IMR-90 (cell line): ENCODE measurements around the gene EPOP. TPM values are rescaled to one million over a fixed set of nuclear protein-coding genes. Genes with fewer than 3 reads are reported as not detected.

Experiments
- ATAC-seq: fragments of 200-7000 bp; cut with Tn5 transposase; 2 replicates; pipeline ENCODE4 v1.9.1; 2020; ENCODE audit warnings: low read depth, mild to moderate bottlenecking, moderate library complexity
- BruUV-seq: library from RNA; stranded (reverse); fragments of 400-500 nt; replicated peaks from 2 replicates; lab custom pipeline; 2021; lab: Mats Ljungman, UMichigan
- CTCF ChIA-PET: fragments of 300-600 bp; formaldehyde crosslinking; extraction: SDS; loops from one replicate; lab custom pipeline; 2021; ENCODE audit warnings: antibody characterized with exemption; lab: Yijun Ruan, JAX
- POLR2A ChIA-PET: fragments of 300-600 bp; sonication (Branson Sonifier 250); formaldehyde crosslinking; loops from one replicate; lab custom pipeline; 2022; ENCODE audit warnings: antibody characterized with exemption; ENCODE audit not compliant: unreplicated experiment; lab: Charles Lee
- DNase-seq: peaks from one replicate; pipeline ENCODE4 v3.0.0; 2013
- H2AFZ ChIP-seq: replicated peaks from 2 replicates; pipeline ENCODE3; 2013; ENCODE audit warnings: low read length, mild to moderate bottlenecking; ENCODE audit not compliant: poor library complexity
- H2AK5ac ChIP-seq: 2 replicates; pipeline ENCODE4 v1.6.1; 2013; ENCODE audit warnings: low read depth, low read length, inconsistent platforms
- H2AK9ac ChIP-seq: replicated peaks from 2 replicates; pipeline ENCODE3; 2013; ENCODE audit warnings: mild to moderate bottlenecking, low read depth, low read length, moderate library complexity; ENCODE audit not compliant: poor library complexity
- H2BK120ac ChIP-seq: 2 replicates; pipeline ENCODE4 v1.6.1; 2013; ENCODE audit warnings: low read depth, low read length, inconsistent platforms
- H2BK15ac ChIP-seq: 3 replicates; pipeline ENCODE4 v1.6.1; 2013; ENCODE audit warnings: low read depth, low read length, inconsistent platforms
- H2BK20ac ChIP-seq: 2 replicates; pipeline ENCODE4 v1.6.1; 2013; ENCODE audit warnings: low read depth, mild to moderate bottlenecking, inconsistent platforms, low read length, moderate library complexity
- H2BK5ac ChIP-seq: 2 replicates; pipeline ENCODE4 v1.6.1; 2013; ENCODE audit warnings: mild to moderate bottlenecking, low read depth, low read length, inconsistent platforms; ENCODE audit not compliant: poor library complexity, severe bottlenecking
- H3K14ac ChIP-seq: replicated peaks from 2 replicates; pipeline ENCODE4 v1.6.1; 2013; ENCODE audit warnings: low read depth, low read length, inconsistent platforms
- H3K18ac ChIP-seq: 2 replicates; pipeline ENCODE4 v1.6.1; 2013; ENCODE audit warnings: low read depth, low read length, control low read depth
- H3K23ac ChIP-seq: 2 replicates; pipeline ENCODE4 v1.6.1; 2013; ENCODE audit warnings: low read depth, low read length, inconsistent platforms
- H3K27ac ChIP-seq: 2 replicates; pipeline ENCODE4 v1.5.1; 2013; ENCODE audit warnings: mild to moderate bottlenecking, control low read depth, low read length; ENCODE audit not compliant: insufficient read depth
- H3K27me3 ChIP-seq: 2 replicates; pipeline ENCODE4 v1.6.1; 2013; ENCODE audit warnings: low read length; ENCODE audit not compliant: control insufficient read depth, insufficient read depth
- H3K36me3 ChIP-seq: 2 replicates; pipeline ENCODE4 v1.6.1; 2013; ENCODE audit warnings: low read length, mixed read lengths; ENCODE audit not compliant: control insufficient read depth, insufficient read depth
- H3K4ac ChIP-seq: 2 replicates; pipeline ENCODE4 v1.6.1; 2013; ENCODE audit warnings: low read depth, low read length, inconsistent platforms
- H3K4me1 ChIP-seq: 2 replicates; pipeline ENCODE4 v1.6.1; 2013; ENCODE audit warnings: low read length, mixed read lengths; ENCODE audit not compliant: control insufficient read depth, insufficient read depth
- H3K4me2 ChIP-seq: 2 replicates; pipeline ENCODE4 v1.6.1; 2013; ENCODE audit warnings: low read depth, mild to moderate bottlenecking, control low read depth, low read length, moderate library complexity
- H3K4me3 ChIP-seq: 2 replicates; pipeline ENCODE4 v1.5.1; 2013; ENCODE audit warnings: low read depth, mild to moderate bottlenecking, control low read depth, low read length, moderate library complexity; ENCODE audit not compliant: insufficient read depth
- H3K56ac ChIP-seq: 2 replicates; pipeline ENCODE4 v1.6.1; 2013; ENCODE audit warnings: low read length, inconsistent platforms; ENCODE audit not compliant: insufficient read depth; ENCODE audit errors: extremely low read depth
- H3K79me1 ChIP-seq, 2 experiments: 2 replicates each; pipeline ENCODE4 v1.6.1; 2013; ENCODE audit warnings: low read length in 2 of 2, inconsistent platforms in 1 of 2, low read depth in 1 of 2
- H3K9ac ChIP-seq: 2 replicates; pipeline ENCODE4 v1.6.1; 2013; ENCODE audit warnings: low read depth, low read length, control low read depth
- H3K9me1 ChIP-seq: 2 replicates; pipeline ENCODE4 v1.6.1; 2013; ENCODE audit warnings: low read length, inconsistent platforms; ENCODE audit not compliant: insufficient read depth
- H3K9me3 ChIP-seq: 2 replicates; pipeline ENCODE4 v1.6.1; 2013; ENCODE audit warnings: low read length; ENCODE audit not compliant: control insufficient read depth, insufficient read depth
- H4K20me1 ChIP-seq: 2 replicates; pipeline ENCODE4 v1.6.1; 2013; ENCODE audit warnings: low read length, inconsistent platforms; ENCODE audit not compliant: insufficient read depth
- H4K5ac ChIP-seq: 2 replicates; pipeline ENCODE4 v1.6.1; 2013; ENCODE audit warnings: mild to moderate bottlenecking, low read depth, low read length, control low read depth
- H4K8ac ChIP-seq, 2 experiments: 2 replicates each; pipeline ENCODE4 v1.6.1; 2013; ENCODE audit warnings: low read depth in 2 of 2, low read length in 2 of 2, control low read depth in 1 of 2, inconsistent platforms in 1 of 2
- H4K91ac ChIP-seq: 2 replicates; pipeline ENCODE4 v1.6.1; 2013; ENCODE audit warnings: low read depth, low read length, inconsistent platforms; ENCODE audit not compliant: insufficient read depth
- CTCF ChIP-seq: conservative IDR thresholded peaks from 2 replicates; pipeline ENCODE4 v1.5.1; 2012; ENCODE audit warnings: mild to moderate bottlenecking, low read depth, low read length, improper control_type of control experiment
- ELK1 ChIP-seq: fragments of 150-350 bp; IDR thresholded peaks from 2 replicates; pipeline ENCODE4 v1.6.1; 2016; ENCODE audit warnings: low read depth, mild to moderate bottlenecking, low read length, moderate library complexity, borderline replicate concordance
- FOS ChIP-seq: fragments of 150-350 bp; IDR thresholded peaks from 2 replicates; pipeline ENCODE4 v1.6.1; 2016; ENCODE audit warnings: low read depth, low read length
- MAFK ChIP-seq: IDR thresholded peaks from 2 replicates; pipeline ENCODE4 v1.6.1; 2012; ENCODE audit warnings: low read depth, low read length, improper control_type of control experiment
- NFE2L2 ChIP-seq: fragments of 150-350 bp; IDR thresholded peaks from 2 replicates; pipeline ENCODE4 v1.6.1; 2016; ENCODE audit warnings: low read depth, mild to moderate bottlenecking, low read length
- RAD21 ChIP-seq: IDR thresholded peaks from 2 replicates; pipeline ENCODE4 v1.6.1; 2012; ENCODE audit warnings: low read length, improper control_type of control experiment
- RCOR1 ChIP-seq: IDR thresholded peaks from 2 replicates; pipeline ENCODE4 v1.6.1; 2012; ENCODE audit warnings: mild to moderate bottlenecking, low read length, improper control_type of control experiment; ENCODE audit not compliant: insufficient replicate concordance
- RFX5 ChIP-seq: IDR thresholded peaks from 2 replicates; pipeline ENCODE4 v1.8.0; 2012; ENCODE audit warnings: low read depth, mild to moderate bottlenecking, low read length, moderate library complexity
- SMC3 ChIP-seq: fragments of 150-350 bp; IDR thresholded peaks from 2 replicates; pipeline ENCODE4 v1.6.1; 2016; ENCODE audit warnings: low read depth, mild to moderate bottlenecking, antibody characterized with exemption, low read length, moderate library complexity
- WGBS, 2 experiments: methylation state at CpG; one replicate each; pipeline versions ENCODE4 v1.1.5 to v1.1.7; 2013; ENCODE audit warnings: missing lambda C conversion rate in 2 of 2; ENCODE audit not compliant: insufficient read length in 1 of 2; ENCODE audit errors: extremely low coverage in 2 of 2; 5-methylcytosine and 5-hydroxymethylcytosine counted together
- dilution Hi-C: fragments of 300-500 bp; cut with HindIII; formaldehyde crosslinking; loops from one replicate; pipeline ENCODE4 v1.14.3; 2018; ENCODE audit warnings: low sequenced_read_pairs; ENCODE audit not compliant: unreplicated experiment
- in situ Hi-C: fragments of 300-500 bp; cut with MboI; formaldehyde crosslinking; loops from 3 replicates; pipeline ENCODE4 v1.14.3; 2019; ENCODE audit warnings: low sequenced_read_pairs, inconsistent platforms, mixed read lengths
- intact Hi-C: fragments of 100-400 bp; cut with micrococcal nuclease; formaldehyde crosslinking; loops from 2 replicates; pipeline ENCODE4 v1.10.0; 2022
- polyA plus RNA-seq, 3 experiments: library from polyadenylated mRNA; depleted of rRNA; stranded (reverse); fragments of >200 nt; gene quantifications; 2 replicates each; pipeline ENCODE4 v1.2.3, GENCODE V29; 2012; ENCODE audit warnings: low replicate concordance in 1 of 3
- total RNA-seq: library from RNA; depleted of rRNA; stranded (reverse); fragments of >200 nt; gene quantifications from 2 replicates; pipeline ENCODE4 v1.2.3, GENCODE V29; 2012
- TF ChIP-seq, protein P1 (sequence below): fragments of 150-350 bp; IDR thresholded peaks from 2 replicates; pipeline ENCODE4 v1.6.1; 2017; ENCODE audit warnings: mild to moderate bottlenecking, antibody characterized with exemption, low read length, low read depth

Gene EPOP
- total and polyA plus RNA-seq, 2 of the 4 experiments (the other 2 are of a cell fraction), result 0.36 to 0.82 TPM

DNA sequence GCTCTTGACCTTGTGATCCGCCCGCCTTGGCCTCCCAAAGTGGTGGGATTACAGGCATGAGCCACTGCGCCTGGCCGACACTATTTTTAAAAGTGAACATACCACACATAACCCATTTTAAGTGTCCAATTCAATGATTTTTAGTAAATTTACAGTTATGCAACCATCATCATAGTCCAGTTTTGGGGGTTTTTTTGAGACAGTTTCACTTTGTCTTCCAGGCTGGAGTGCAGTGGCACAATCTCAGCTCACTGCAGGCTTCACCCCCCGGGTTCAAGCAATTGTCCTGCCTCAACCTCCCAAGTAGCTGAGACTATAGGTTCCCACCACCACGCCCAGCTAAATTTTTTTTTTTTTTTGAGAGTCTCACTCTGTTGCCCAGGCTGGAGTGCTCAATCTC is 3.1 kb upstream of the EPOP start:
- H2AFZ ChIP-seq, result no peak overlapping the region
- no peak overlapping the region for H3K4me2 ChIP-seq
- no peak overlapping the region for H3K18ac ChIP-seq
- no peak overlapping the region for H4K8ac ChIP-seq
- BruUV-seq, result no TSS peak
- DNase-seq (no peak), ATAC-seq (no peak)
- H3K36me3 ChIP-seq, result no peaks in the 10 kb centered on the region
- H3K79me1 ChIP-seq, result no peaks in the 10 kb centered on the region
- no peaks in the 10 kb centered on the region for H3K9me1 ChIP-seq
- H3K14ac ChIP-seq, result no peak overlapping the region
- no peak overlapping the region for H3K27ac ChIP-seq
- H2BK20ac ChIP-seq, result no peak overlapping the region
- H2BK120ac ChIP-seq, result no peak overlapping the region
- H3K4me1 ChIP-seq, result no peaks in the 10 kb centered on the region
- H3K27me3 ChIP-seq, result peaks cover 21% of the 10 kb centered on the region
- H4K20me1 ChIP-seq, result no peaks in the 10 kb centered on the region
- H3K4ac ChIP-seq, result no peak overlapping the region
- H2BK5ac ChIP-seq, result no peak overlapping the region
- no peak for TF ChIP-seq ELK1
- TF ChIP-seq RCOR1, result no peak
- no peak for TF ChIP-seq SMC3
- TF ChIP-seq FOS, result no peak
- TF ChIP-seq NFE2L2, result no peak
- TF ChIP-seq MAFK, result no peak
- no peak for TF ChIP-seq RAD21
- TF ChIP-seq CTCF, result no peak
- no peak for TF ChIP-seq RFX5
- TF ChIP-seq, protein P1, sequence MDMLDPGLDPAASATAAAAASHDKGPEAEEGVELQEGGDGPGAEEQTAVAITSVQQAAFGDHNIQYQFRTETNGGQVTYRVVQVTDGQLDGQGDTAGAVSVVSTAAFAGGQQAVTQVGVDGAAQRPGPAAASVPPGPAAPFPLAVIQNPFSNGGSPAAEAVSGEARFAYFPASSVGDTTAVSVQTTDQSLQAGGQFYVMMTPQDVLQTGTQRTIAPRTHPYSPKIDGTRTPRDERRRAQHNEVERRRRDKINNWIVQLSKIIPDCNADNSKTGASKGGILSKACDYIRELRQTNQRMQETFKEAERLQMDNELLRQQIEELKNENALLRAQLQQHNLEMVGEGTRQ, result no peak
- H2AK5ac ChIP-seq, result no peak overlapping the region
- 93% methylated on average over 3 of the region's 6 CpGs; no CpG with 5 or more reads in 1 of the 2 experiments for WGBS, 2 experiments
- no peak overlapping the region for H3K4me3 ChIP-seq
- H3K56ac ChIP-seq, result no peak overlapping the region
- dilution Hi-C loops (no loop called here), in situ Hi-C loops (loop anchor here (5.0 kb wide), 1 partner anchor 54 kb away; the partner anchor contains the start of gene CISD3), intact Hi-C loops (loop anchor here (1.0 to 2.0 kb wide), 3 partner anchors 24 to 74 kb away; partner anchors contain the start of gene PSMB3)
- CTCF ChIA-PET, result interaction anchor here (1.6 to 1.8 kb wide), 2 partner anchors 12 to 53 kb away, joined by 4 to 9 read pairs; no protein-coding TSS in a partner anchor
- no peak overlapping the region for H4K91ac ChIP-seq
- H3K9me3 ChIP-seq, result no peaks in the 10 kb centered on the region
- no peak overlapping the region for H2BK15ac ChIP-seq
- no peak overlapping the region for H4K5ac ChIP-seq
- no peak overlapping the region for H3K23ac ChIP-seq
- no peak overlapping the region for H2AK9ac ChIP-seq
- H3K9ac ChIP-seq, result no peak overlapping the region
- POLR2A ChIA-PET, result interaction anchor here (0.7 kb wide), 1 partner anchor 26 kb away, joined by 3 read pairs; no protein-coding TSS in a partner anchor
